Nephron (organoid): ENCODE data around the gene SLC2A4RG.

Experiments used
- H3K27ac Mint-ChIP-seq, 3 experiments: 2 replicates each; pipeline ENCODE4 v1.8.0; 2020; ENCODE audit warnings: mixed read lengths in 3 of 3, mild to moderate bottlenecking in 2 of 3, moderate library complexity in 1 of 3
- H3K27me3 Mint-ChIP-seq: 2 replicates; pipeline ENCODE4 v1.8.0; 2021; ENCODE audit warnings: low read depth, mild to moderate bottlenecking, moderate library complexity, mixed read lengths
- H3K36me3 Mint-ChIP-seq: 2 replicates; pipeline ENCODE4 v1.8.0; 2020; ENCODE audit warnings: low read depth, mixed read lengths
- H3K4me1 Mint-ChIP-seq: 2 replicates; pipeline ENCODE4 v1.8.0; 2020; ENCODE audit warnings: mixed read lengths
- H3K4me3 Mint-ChIP-seq, 3 experiments: 2 replicates each; pipeline ENCODE4 v1.8.0; 2020; ENCODE audit warnings: mild to moderate bottlenecking in 3 of 3, mixed read lengths in 3 of 3, moderate library complexity in 2 of 3
- H3K9me3 Mint-ChIP-seq: 2 replicates; pipeline ENCODE4 v1.8.0; 2020; ENCODE audit warnings: mixed read lengths
- TF ChIP-seq, protein P1 (sequence below), 3 experiments: fragments of 200-600 bp; sonication (generic); IDR thresholded peaks; one replicate each; pipeline ENCODE4 v1.5.0; 2021; ENCODE audit warnings: antibody characterized with exemption in 3 of 3; ENCODE audit not compliant: unreplicated experiment in 3 of 3

SLC2A4RG gene

DNA sequence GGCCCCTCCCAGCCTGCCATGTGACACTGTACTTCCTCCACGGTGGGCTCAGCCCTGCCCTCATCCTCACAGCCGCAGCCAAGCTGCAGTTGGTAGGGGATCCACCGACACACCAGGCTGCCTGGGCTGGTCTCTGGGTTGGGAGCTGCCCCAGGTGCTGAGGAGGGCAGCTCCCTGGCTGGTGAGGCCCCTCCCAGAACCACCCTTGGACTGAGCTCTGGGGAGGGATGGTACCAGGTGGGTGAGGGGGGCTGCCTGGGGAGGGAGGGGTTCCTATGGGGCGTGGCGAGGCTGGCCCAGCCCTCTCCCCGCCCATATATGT is 43.3 kb upstream of the SLC2A4RG start:
- Mint-ChIP-seq H3K4me3 (peak overlapping the region in 1 of 3 experiments; percentile 21), H3K36me3 (peaks cover 8% of the 10 kb centered on the region), H3K27me3 (peaks cover 3% of the 10 kb centered on the region), H3K4me1 (no peaks in the 10 kb centered on the region), H3K9me3 (no peaks in the 10 kb centered on the region), H3K27ac (no peak overlapping the region)
- TF ChIP-seq, protein P1, sequence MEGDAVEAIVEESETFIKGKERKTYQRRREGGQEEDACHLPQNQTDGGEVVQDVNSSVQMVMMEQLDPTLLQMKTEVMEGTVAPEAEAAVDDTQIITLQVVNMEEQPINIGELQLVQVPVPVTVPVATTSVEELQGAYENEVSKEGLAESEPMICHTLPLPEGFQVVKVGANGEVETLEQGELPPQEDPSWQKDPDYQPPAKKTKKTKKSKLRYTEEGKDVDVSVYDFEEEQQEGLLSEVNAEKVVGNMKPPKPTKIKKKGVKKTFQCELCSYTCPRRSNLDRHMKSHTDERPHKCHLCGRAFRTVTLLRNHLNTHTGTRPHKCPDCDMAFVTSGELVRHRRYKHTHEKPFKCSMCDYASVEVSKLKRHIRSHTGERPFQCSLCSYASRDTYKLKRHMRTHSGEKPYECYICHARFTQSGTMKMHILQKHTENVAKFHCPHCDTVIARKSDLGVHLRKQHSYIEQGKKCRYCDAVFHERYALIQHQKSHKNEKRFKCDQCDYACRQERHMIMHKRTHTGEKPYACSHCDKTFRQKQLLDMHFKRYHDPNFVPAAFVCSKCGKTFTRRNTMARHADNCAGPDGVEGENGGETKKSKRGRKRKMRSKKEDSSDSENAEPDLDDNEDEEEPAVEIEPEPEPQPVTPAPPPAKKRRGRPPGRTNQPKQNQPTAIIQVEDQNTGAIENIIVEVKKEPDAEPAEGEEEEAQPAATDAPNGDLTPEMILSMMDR (IDR thresholded peaks at IDR 0.05; ENCODE audit: unreplicated experiment in 3 of 3) = no peak

- H3K4me1 Mint-ChIP-seq = no peaks in the 10 kb centered on the region
- peak within 1 kb of the TSS in 1 of 3 experiments; percentile 21 for H3K4me3 Mint-ChIP-seq
- no peak within 1 kb of the TSS for H3K27ac Mint-ChIP-seq
- peaks cover 8% of the 10 kb centered on the region for H3K36me3 Mint-ChIP-seq
- TF ChIP-seq, protein P1 (IDR thresholded peaks at IDR 0.05; ENCODE audit: unreplicated experiment in 3 of 3) = no peak
- H3K9me3 Mint-ChIP-seq = no peaks in the 10 kb centered on the region
- H3K27me3 Mint-ChIP-seq = peaks cover 3% of the 10 kb centered on the region
These were observed 42.8 kb upstream of the SLC2A4RG start, which contains the start of gene TNFRSF6B for GRCh38 chr20:63696628-63697356. Gene TNFRSF6B (plus strand): TSS chr20:63696652. CDS start chr20:63696768, 116 bp downstream.

- Mint-ChIP-seq H3K36me3 (peaks cover 7% of the 10 kb centered on the region), H3K4me3 (peak overlapping the region in 1 of 3 experiments; percentile 2), H3K27ac (no peak overlapping the region), H3K27me3 (peaks cover 3% of the 10 kb centered on the region), H3K4me1 (no peaks in the 10 kb centered on the region), H3K9me3 (no peaks in the 10 kb centered on the region)
- TF ChIP-seq, protein P1 (IDR thresholded peaks at IDR 0.05; ENCODE audit: unreplicated experiment in 3 of 3) = no peak
These were observed 42.2 kb upstream of the SLC2A4RG start for GRCh38 chr20:63697357-63697867.

- peaks cover 4% of the 10 kb centered on the region for H3K36me3 Mint-ChIP-seq
These were observed 41.6 kb upstream of the SLC2A4RG start for GRCh38 chr20:63697868-63698545.

DNA sequence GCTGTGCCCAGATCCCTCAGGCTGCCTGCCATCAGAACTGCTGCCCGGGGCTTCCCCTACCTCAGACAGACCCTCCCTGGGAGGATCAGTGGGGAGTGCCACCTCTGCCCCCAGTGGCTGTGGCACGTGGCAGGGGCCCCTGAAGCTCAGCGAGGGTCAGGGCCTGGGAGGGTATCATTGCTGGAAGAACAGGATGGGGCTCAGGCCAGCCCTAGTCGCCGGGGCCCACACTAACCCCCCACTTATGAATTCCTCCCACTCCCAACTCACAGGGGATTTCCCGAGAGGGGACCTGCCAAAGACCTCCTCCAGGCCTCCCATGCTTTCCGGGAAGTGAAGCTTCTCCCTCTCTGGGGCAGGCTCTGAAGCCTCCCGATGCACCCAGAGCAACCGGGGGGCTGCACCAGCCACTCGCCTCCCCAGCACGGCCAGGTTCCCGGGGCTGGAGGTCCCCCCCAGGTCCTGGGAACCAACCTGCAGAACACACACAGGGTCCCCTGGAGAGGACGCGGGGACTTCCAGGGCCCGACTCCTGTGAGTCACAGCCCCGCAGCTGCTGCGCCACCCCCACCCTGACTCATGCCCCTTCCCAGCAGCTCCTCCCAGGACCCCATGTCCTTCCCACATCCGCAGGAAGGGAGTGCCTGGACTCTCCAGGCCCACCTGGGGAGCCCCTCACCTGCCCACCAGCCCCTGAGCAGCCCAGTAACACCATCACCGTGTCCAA is 40.7 kb upstream of the SLC2A4RG start:
- H3K27ac Mint-ChIP-seq = no peak overlapping the region

More at GRCh38 chr20:63697868-63698545, 41.6 kb upstream of the SLC2A4RG start:
- TF ChIP-seq, protein P1 (IDR thresholded peaks at IDR 0.05; ENCODE audit: unreplicated experiment in 3 of 3) = no peak
- Mint-ChIP-seq H3K27me3 (peaks cover 3% of the 10 kb centered on the region), H3K4me3 (peak overlapping the region in 1 of 3 experiments; percentile 14), H3K4me1 (no peaks in the 10 kb centered on the region), H3K9me3 (no peaks in the 10 kb centered on the region), H3K27ac (no peak overlapping the region)

More for the DNA sequence above, 40.7 kb upstream of the SLC2A4RG start:
- TF ChIP-seq, protein P1 (IDR thresholded peaks at IDR 0.05; ENCODE audit: unreplicated experiment in 3 of 3) = no peak
- Mint-ChIP-seq H3K36me3 (peaks cover 1% of the 10 kb centered on the region), H3K9me3 (no peaks in the 10 kb centered on the region), H3K4me3 (no peak overlapping the region), H3K4me1 (no peaks in the 10 kb centered on the region), H3K27me3 (peaks cover 3% of the 10 kb centered on the region)
